GM12892 (cell line): ENCODE results near the gene PBX1.

Source experiments
- POLR2AphosphoS5 ChIP-seq: IDR thresholded peaks from 2 replicates; pipeline ENCODE4 v1.6.1; 2011; ENCODE audit warnings: low read depth, low read length, control low read depth
- TAF1 ChIP-seq: IDR thresholded peaks from 2 replicates; pipeline ENCODE4 v1.6.1; 2011; ENCODE audit warnings: low read depth, mild to moderate bottlenecking, control low read depth, low read length, borderline replicate concordance

- TF ChIP-seq POLR2AphosphoS5 (no peak), TAF1 (no peak)
These were observed 66.1 kb downstream of the PBX1 start for GRCh38 chr1:164625004-164625617.
